Spleen (tissue), 11 donors: ENCODE measurements around the gene POGZ. TPM values are rescaled to one million over a fixed set of nuclear protein-coding genes. Genes with fewer than 3 reads are reported as not detected.
"Not testable (repeated sequence)": the region's sequence is repeated elsewhere in the genome, so short reads cannot be mapped to it uniquely, and the experiment has no call there.

Experiments used
- DNase-seq: peaks from one replicate; pipeline ENCODE4 v3.0.0-alpha.2; 2020
- H3K27ac ChIP-seq, 8 donors: fragments of 200-600 bp; sonication (generic) in 7 of 8; 1 replicate in 4 of 8; 2 replicates in 4 of 8; pipeline versions ENCODE4 v1.5.0 to v1.8.0; 2016 to 2021; ENCODE audit warnings: inconsistent platforms in 4 of 8, mild to moderate bottlenecking in 4 of 8, moderate library complexity in 1 of 8
- H3K27me3 ChIP-seq, 7 donors: fragments of 200-600 bp; sonication (generic) in 6 of 7; replicated peaks in 1 of 7; 1 replicate in 4 of 7; 2 replicates in 3 of 7; pipeline versions ENCODE4 v1.5.0 to v1.8.0; 2016 to 2021; ENCODE audit warnings: inconsistent platforms in 3 of 7, mild to moderate bottlenecking in 1 of 7
- H3K36me3 ChIP-seq, 6 donors: fragments of 200-600 bp; sonication (generic) in 5 of 6; 1 replicate in 4 of 6; 2 replicates in 2 of 6; pipeline versions ENCODE4 v1.5.0 to v1.8.0; 2016 to 2021; ENCODE audit warnings: inconsistent platforms in 2 of 6
- H3K4me1 ChIP-seq, 6 donors: fragments of 200-600 bp; sonication (generic) in 5 of 6; 1 replicate in 3 of 6; 2 replicates in 3 of 6; pipeline versions ENCODE4 v1.5.0 to v1.8.0; 2016 to 2021; ENCODE audit warnings: inconsistent platforms in 3 of 6
- H3K4me3 ChIP-seq, 8 donors: fragments of 200-600 bp; sonication (generic) in 7 of 8; 1 replicate in 4 of 8; 2 replicates in 4 of 8; pipeline versions ENCODE4 v1.5.0 to v1.8.0; 2016 to 2021; ENCODE audit warnings: inconsistent platforms in 4 of 8, mild to moderate bottlenecking in 4 of 8, moderate library complexity in 2 of 8
- H3K9me3 ChIP-seq, 8 donors: fragments of 200-600 bp; sonication (generic) in 7 of 8; 1 replicate in 4 of 8; 2 replicates in 4 of 8; pipeline versions ENCODE4 v1.5.0 to v1.8.0; 2016 to 2021; ENCODE audit warnings: inconsistent platforms in 4 of 8
- POLR2A ChIP-seq, 3 donors: fragments of 450-650 bp; IDR thresholded peaks; one replicate each; pipeline ENCODE4 v1.5.1; 2017; ENCODE audit warnings: antibody characterized with exemption in 3 of 3, mild to moderate bottlenecking in 1 of 3
- POLR2AphosphoS5 ChIP-seq, 3 donors: sonication (generic); formaldehyde crosslinking; IDR thresholded peaks; one replicate each; pipeline ENCODE4 v1.5.1; 2017; ENCODE audit warnings: antibody characterized with exemption in 3 of 3
- WGBS, 5 donors: extraction: QIAGEN DNeasy Blood & Tissue Kit in 3 of 5; methylation state at CpG; one replicate each; pipeline versions ENCODE4 v1.1.5 to v1.1.7; 2013 to 2018; 5-methylcytosine and 5-hydroxymethylcytosine counted together
- intact Hi-C: fragments of 100-400 bp; cut with DNase I; formaldehyde crosslinking; loops from one replicate; pipeline ENCODE4 v1.15.0; 2023; ENCODE audit warnings: low total_unique reads
- polyA plus RNA-seq, 3 donors: library from polyadenylated mRNA; stranded (reverse); fragments of 200-250 nt; gene quantifications; one replicate each; pipeline ENCODE4 v1.2.1, GENCODE V29; 2013
- total RNA-seq, 7 donors: library from RNA; depleted of rRNA in 3 of 7; stranded (reverse); fragments of >200 nt in 3 of 7; fragmentation: NEBNext Ultra II Directional in 4 of 7; extraction: Animal tissue kit (Norgen Biotek cat#: 25700) in 4 of 7; gene quantifications; one replicate each; pipeline versions ENCODE4 v1.1.0 to v1.2.1, GENCODE V29; 2016 to 2021
- TF ChIP-seq, protein P1 (sequence below), 11 experiments: fragments of 200-600 bp in 7 of 11; fragments of 450-650 bp in 4 of 11; sonication (generic) in 4 of 11; IDR thresholded peaks in 8 of 11; conservative IDR thresholded peaks in 3 of 11; 1 replicate in 7 of 11; 2 replicates in 4 of 11; pipeline versions ENCODE4 v1.4.0 to v1.8.0; 2016 to 2021; ENCODE audit warnings: antibody characterized with exemption in 11 of 11, inconsistent platforms in 4 of 11, mild to moderate bottlenecking in 1 of 11
- donor health status: healthy with polysubstance abuse.
- donor health status: DM: no; HTN: no; CAD: no; lungs with moderate emphysema.
- donor health status: DM: no; HTN: no; CAD: no.
- donor health status: Bipolar disorder and iron deficiency.
- donor health status: healthy.
- donor health status: DM: no; HTN: no; CAD: no.
- donor health status: DM: yes; HTN: yes; CAD: no.

POGZ gene
- total and polyA plus RNA-seq, 10 donors = 12.9 to 133 (median 82.6) TPM

GRCh38 chr1:151393583-151393982 lies 65.7 kb downstream of the POGZ start:
- TF ChIP-seq POLR2A (IDR thresholded peaks at IDR 0.05) (no peak), POLR2AphosphoS5 (IDR thresholded peaks at IDR 0.05) (no peak)
- TF ChIP-seq, protein P1, sequence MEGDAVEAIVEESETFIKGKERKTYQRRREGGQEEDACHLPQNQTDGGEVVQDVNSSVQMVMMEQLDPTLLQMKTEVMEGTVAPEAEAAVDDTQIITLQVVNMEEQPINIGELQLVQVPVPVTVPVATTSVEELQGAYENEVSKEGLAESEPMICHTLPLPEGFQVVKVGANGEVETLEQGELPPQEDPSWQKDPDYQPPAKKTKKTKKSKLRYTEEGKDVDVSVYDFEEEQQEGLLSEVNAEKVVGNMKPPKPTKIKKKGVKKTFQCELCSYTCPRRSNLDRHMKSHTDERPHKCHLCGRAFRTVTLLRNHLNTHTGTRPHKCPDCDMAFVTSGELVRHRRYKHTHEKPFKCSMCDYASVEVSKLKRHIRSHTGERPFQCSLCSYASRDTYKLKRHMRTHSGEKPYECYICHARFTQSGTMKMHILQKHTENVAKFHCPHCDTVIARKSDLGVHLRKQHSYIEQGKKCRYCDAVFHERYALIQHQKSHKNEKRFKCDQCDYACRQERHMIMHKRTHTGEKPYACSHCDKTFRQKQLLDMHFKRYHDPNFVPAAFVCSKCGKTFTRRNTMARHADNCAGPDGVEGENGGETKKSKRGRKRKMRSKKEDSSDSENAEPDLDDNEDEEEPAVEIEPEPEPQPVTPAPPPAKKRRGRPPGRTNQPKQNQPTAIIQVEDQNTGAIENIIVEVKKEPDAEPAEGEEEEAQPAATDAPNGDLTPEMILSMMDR (IDR thresholded peaks at IDR 0.05 in 8 of 11, conservative IDR thresholded peaks at IDR 0.05 in 3 of 11) = no peak
- intact Hi-C loops = no loop called here
- H3K9me3 ChIP-seq = no peaks in the 10 kb centered on the region

GRCh38 chr1:151391079-151391563 lies 68.2 kb downstream of the POGZ start:
- no peak for TF ChIP-seq POLR2A (IDR thresholded peaks at IDR 0.05)
- TF ChIP-seq, protein P1 (IDR thresholded peaks at IDR 0.05 in 8 of 11, conservative IDR thresholded peaks at IDR 0.05 in 3 of 11) = no peak
- no peaks in the 10 kb centered on the region for H3K9me3 ChIP-seq
- H3K27ac ChIP-seq = no peak overlapping the region
- H3K36me3 ChIP-seq = no peaks in the 10 kb centered on the region
- H3K27me3 ChIP-seq = no peaks in the 10 kb centered on the region
- H3K4me3 ChIP-seq = no peak overlapping the region
- 81 to 90% (median 85%) methylated on average over 3 of the region's 3 CpGs for WGBS, 5 donors
- intact Hi-C loops = no loop called here
- H3K4me1 ChIP-seq = no peaks in the 10 kb centered on the region
- DNase-seq = no peak

More at GRCh38 chr1:151393583-151393982, 65.7 kb downstream of the POGZ start:
- H3K27ac ChIP-seq = no peak overlapping the region
- no peaks in the 10 kb centered on the region for H3K36me3 ChIP-seq
- H3K4me3 ChIP-seq = no peak overlapping the region
- DNase-seq = no peak
- no peaks in the 10 kb centered on the region for H3K27me3 ChIP-seq
- H3K4me1 ChIP-seq = peaks cover 0 to 2% (median 1%) of the 10 kb centered on the region in 6 donors

GRCh38 chr1:151390221-151391078 lies 68.8 kb downstream of the POGZ start:
- H3K27ac ChIP-seq, H3K36me3 ChIP-seq, intact Hi-C loops: not testable (repeated sequence)

GRCh38 chr1:151386002-151386401 lies 73.3 kb downstream of the POGZ start:
- no peak overlapping the region for H3K27ac ChIP-seq
- H3K27me3 ChIP-seq = no peaks in the 10 kb centered on the region
- 75 to 91% (median 86%) methylated on average over 2 of the region's 2 CpGs for WGBS, 5 donors
- no peak overlapping the region for H3K4me3 ChIP-seq
- intact Hi-C loops = no loop called here
- H3K4me1 ChIP-seq = no peaks in the 10 kb centered on the region
- TF ChIP-seq POLR2AphosphoS5 (IDR thresholded peaks at IDR 0.05) (no peak), POLR2A (IDR thresholded peaks at IDR 0.05) (no peak)
- TF ChIP-seq, protein P1 (IDR thresholded peaks at IDR 0.05 in 8 of 11, conservative IDR thresholded peaks at IDR 0.05 in 3 of 11) = no peak
- DNase-seq = no peak
- no peaks in the 10 kb centered on the region for H3K36me3 ChIP-seq
- H3K9me3 ChIP-seq = no peaks in the 10 kb centered on the region

More at GRCh38 chr1:151390221-151391078, 68.8 kb downstream of the POGZ start:
- not testable (repeated sequence) for H3K9me3 ChIP-seq, H3K27me3 ChIP-seq, H3K4me1 ChIP-seq, H3K4me3 ChIP-seq, DNase-seq
- 92 to 97% (median 94%) methylated on average over 21 to 22 of the region's 22 CpGs for WGBS, 5 donors
